GM18867 (cell line): Measurements from ENCODE around the gene HSPA1B.

Source experiments
- ATAC-seq: cut with Tn5 transposase; IDR thresholded peaks from one replicate; pipeline ENCODE4 v1.9.1; 2021; ENCODE audit warnings: mild to moderate bottlenecking, moderate library complexity; ENCODE audit not compliant: unreplicated experiment

The HSPA1B gene

GRCh38 chr6:31877125-31877650 is 49.6 kb downstream of the HSPA1B start:
- ATAC-seq, result no peak

GRCh38 chr6:31877651-31878161 is 50.2 kb downstream of the HSPA1B start:
- no peak for ATAC-seq

GRCh38 chr6:31878222-31878621 is 50.7 kb downstream of the HSPA1B start:
- ATAC-seq, result no peak

- ATAC-seq, result no peak
Observed at GRCh38 chr6:31878726-31879125, 51.2 kb downstream of the HSPA1B start, which contains the start of gene SLC44A4. Gene SLC44A4, minus strand, starts transcription at chr6:31878997. Its CDS starts 17 bp downstream, at chr6:31878980.

GRCh38 chr6:31879143-31879542 is 51.6 kb downstream of the HSPA1B start:
- ATAC-seq, result no peak
